NCI-H82 treated with DMSO at 0.1 percent for 48 hours (cell line): Measurements from ENCODE around the gene KIAA1191.
"Not testable (repeated sequence)": the region's sequence is repeated elsewhere in the genome, so short reads cannot be mapped to it uniquely, and the experiment has no call there.

Source experiments
- DNase-seq: peaks from one replicate; lab custom pipeline; 2025; ENCODE audit not compliant: unreplicated experiment; lab: John Stamatoyannopoulos, UW

Gene KIAA1191, protein sequence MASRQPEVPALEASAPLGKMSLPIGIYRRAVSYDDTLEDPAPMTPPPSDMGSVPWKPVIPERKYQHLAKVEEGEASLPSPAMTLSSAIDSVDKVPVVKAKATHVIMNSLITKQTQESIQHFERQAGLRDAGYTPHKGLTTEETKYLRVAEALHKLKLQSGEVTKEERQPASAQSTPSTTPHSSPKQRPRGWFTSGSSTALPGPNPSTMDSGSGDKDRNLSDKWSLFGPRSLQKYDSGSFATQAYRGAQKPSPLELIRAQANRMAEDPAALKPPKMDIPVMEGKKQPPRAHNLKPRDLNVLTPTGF

DNA sequence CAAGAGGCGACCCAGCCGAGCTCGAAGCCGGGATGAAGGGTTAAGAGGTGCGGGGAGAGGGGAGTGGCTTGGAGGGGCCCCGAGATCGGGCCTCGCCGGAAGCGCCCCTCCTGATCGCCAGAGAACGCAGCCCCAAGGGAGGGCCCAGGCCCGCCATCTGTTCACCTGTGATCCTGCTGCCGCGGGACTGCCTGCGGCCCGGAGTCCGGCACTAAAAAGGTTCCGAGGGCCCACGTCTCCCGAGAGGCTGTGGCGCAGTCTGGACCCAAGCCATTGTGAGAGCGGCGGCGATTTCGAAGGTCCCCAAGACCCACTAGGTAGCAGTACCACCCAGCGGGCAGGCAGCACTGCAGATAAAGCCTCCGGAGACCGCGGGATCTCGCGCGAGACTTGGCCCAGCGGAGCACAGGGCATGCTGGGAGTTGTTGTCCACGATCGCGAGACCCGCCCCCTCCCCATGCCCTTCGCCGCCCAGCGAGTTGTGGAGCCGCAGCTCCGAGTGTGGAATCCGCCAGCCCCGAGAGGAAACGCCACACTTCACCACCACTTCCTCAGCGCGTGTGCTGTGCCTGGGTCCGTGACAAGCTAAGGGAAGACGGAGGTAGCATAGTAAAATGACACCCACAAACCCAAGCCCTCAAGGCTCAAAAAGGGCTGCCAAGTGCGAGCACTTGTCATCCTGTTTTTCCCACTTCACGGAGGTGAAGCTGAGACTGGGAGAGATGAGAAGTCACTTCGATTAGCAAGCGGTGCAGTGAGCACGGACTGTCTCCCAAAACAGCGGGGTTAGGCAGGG lies at the start of gene KIAA1191:
Gene KIAA1191 (minus strand): TSS at position 328 of the 796 bp plus-strand sequence. CDS start 2,256 bp downstream, outside the sequence.
- DNase-seq: peak; percentile 68

DNA sequence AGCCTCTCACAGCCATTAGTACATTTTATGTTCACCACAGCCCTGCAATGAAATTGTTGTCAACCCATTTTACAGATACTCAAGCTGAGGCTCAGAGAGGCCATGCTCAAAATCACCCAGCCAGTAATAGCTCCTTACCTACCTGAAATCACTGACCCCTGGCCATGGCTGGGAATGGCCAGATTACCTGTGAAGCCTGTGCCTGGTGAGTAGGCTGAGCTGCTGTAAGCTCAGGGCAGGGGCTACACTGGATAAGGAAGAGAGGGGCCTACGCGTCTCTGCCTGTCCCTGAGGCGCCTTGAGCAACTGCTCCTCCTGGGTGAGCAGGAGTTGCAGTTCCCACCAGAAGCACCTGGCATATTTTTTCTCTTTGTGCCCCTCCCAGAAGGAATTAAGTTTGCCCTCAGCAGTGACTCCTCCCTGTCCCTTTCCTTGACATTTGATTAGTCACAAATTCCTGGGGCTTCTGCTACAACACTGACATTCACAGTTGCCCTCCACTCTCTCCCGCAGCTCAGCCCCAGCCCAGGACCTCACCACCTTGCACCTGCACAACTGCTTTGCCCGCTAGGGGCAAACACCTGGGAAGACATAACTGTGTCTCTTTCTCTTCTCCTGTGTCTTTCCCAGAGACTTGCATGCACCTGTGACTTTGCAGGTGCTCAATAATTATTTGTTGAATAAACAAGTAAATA lies 49.1 kb upstream of the KIAA1191 start:
- DNase-seq: no peak

DNA sequence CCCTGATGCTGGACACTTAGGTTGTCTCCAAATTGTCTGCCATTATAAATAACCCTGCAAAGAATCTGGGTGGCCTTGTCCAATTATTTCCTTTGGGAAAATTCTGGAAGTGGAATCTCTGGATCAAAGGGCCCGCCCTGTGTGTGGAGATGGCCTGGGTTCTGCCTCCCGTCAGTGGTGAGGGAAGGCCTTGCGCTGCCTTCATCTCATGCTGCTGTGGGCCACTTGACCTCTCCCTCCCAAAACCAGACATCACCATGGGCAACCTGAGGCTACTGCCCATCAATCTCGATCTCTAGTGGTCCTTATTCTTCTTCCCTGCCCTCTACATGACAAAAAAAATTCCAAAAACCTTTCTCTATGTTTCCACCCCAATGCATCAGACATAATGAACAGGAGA lies 48.2 kb upstream of the KIAA1191 start:
- no peak for DNase-seq

DNA sequence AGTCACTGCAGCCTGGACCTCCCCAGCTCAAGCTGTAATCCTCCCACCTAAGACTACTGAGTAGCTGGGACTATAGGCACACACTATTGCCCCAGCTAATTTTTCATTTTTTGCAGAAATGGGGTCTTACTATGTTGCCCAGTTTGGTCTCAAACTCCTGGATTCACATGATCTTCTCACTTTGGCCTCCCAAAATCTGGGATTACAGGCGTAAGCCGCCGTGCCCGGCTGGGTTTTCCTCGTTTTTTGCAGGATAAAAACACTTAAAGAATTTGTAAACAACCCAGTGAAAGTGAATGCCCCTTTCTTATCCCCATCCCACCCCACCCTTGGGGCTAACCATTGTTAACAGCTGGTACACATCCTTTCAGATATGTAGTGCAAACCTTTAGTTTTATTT lies 47.0 kb upstream of the KIAA1191 start:
- DNase-seq: no peak

DNA sequence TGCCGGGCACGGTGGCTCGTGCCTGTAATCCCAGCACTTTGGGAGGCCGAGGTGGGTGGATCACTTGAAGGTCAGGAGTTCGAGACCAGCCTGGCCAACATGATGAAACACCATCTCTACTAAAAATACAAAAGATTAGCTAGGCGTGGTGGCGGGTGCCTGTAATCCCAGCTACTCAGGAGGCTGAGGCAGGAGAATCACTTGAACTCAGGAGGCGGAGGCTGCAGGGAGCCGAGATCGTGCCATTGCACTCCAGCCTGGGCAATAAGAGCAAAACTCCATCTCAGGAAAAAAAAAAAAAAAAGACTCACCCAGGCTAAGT lies 46.6 kb upstream of the KIAA1191 start:
- DNase-seq: not testable (repeated sequence)

DNA sequence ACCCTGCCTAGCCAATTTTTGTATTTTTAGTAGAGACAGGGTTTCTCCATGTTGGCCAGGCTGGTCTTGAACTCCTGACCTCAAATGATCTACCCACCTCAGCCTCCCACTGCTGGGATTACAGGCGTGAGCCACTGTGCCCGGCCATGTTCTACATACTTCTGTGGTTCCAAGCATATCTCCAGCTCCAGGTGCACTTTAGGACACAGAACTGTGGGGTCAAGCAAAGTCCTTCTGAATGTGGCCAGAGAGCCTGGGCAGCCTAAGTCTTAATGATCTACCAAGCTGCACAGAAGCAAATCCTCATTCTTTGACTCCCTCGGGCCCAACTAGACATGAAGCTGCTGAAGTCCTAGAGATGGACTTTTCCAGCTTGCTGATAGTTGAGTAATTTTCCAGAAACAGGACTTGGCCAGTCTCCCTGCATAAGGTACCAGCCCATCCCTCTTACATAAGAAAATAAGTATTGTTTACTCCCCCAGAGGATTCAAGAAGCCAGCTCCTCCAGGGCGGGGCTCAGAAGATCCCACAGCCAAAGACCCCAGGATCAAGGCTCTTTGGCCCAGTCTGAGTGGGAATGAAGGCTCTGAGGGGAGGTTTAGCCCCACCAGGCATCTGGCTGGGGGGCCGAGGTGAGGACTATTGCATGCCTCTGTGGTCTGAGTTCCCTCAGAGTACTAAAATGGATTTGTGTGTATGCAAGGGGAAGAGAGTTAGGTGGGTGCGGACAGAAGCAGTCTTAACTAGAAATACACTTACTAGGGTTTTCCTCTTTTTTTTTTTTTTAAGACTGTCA lies 46.1 kb upstream of the KIAA1191 start:
- DNase-seq: no peak

DNA sequence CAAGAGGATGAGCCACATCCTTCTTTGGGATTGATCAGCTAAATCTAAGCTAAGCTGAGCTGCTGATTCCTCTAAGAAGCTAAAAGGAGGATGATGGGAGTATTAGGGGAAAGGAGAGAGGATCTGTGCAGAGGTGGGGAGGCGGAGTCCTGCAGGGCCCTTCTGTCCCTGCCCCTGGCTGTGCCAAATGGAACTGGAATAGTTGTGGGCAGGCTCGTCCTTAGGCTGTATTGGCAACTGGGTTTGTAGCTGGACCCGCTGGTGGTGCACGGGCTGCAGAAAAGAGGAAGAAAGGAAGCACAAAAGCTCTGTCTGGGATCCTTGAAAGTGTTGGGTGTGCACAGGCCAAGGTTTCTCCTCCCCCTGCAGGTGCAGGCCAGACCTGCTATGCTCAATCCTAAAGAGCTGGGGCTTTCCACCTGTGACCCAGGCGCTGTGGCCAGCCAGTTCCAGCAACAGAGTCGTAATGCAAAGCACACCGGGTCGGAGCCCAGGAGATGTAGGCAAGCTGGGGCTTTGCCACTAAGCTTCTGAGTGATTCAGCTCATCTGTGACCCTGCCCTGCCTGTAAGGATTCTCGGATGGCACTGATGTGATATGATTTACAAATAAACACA lies 45.0 kb upstream of the KIAA1191 start:
- DNase-seq: peak; percentile 25

DNA sequence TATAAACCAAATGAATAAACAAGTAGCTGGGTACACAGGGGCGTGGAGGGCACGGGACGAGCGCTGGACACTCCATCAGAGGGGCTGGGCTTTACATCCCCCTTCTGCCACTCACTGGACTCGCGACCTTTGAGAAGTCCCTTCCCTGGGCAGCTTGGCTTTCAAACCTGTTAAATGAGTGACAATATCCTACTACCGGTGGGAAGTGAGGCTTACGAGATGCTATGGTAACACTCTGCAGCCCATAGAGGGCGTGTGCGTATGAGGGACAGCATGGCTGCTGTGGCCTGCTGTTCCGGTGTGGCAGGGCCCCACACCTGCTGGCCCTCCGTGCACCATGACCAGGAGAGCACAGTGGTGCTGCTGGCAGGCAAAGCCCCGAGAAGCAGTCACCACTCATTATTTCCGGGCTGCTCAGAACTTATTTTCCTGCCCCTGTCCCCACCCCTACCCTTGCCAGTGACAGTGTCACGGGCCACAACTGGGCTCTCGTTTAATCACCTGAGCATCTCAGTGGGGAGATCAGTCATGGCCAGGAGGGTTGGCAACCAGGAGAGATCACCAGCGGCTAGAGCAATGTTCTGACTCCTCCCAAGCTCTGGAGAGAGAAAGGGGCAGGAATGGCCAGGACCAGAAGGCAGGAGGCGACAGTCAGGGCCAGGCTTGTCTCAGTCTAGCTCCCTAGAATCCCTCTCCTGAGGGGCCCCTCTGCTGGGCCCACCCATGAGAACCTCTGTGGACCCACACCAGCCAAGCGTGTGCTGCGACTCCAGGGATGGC lies 44.3 kb upstream of the KIAA1191 start:
- no peak for DNase-seq

DNA sequence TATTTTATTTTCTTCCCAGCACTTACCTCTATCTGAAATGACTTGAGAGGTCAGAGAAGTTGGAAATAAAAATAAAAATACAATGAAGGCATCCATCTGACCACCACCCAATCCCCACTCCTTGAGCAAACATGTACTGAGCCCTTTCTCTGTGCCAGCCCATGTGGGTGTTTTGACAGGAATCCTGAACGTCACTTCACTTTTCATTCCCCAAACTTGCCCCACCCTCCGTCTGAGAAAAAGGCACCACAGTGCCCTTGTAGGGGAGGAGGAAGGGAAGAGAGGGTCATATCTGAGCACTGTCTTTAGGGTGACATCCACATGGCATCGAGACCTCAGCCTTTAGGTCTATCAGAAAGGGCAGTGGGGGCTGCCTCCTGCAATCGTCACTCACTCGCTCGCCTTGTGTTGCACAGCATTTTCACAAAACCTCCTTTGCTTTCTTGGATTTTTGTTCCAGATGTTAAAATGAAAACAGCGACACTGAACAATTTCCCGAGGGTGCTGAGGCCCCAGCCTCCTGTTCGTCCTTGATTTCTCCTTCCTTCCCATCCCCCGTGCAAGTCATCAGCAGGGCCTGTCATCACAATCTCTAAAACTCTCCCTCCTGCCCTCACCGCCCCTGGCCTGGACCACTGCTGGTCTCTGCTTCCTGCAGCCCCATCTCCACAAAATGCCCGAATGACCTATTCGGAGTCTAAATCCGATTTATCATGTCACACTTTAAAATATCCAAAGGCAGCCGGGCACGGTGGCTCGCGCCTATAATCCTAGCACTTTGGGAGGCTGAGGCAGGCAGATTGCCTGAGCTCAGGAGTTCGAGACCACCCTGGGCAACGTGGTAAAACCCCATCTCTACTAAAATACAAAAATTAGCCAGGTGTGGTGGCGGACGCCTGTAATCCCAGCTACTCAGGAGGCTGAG lies 40.0 kb upstream of the KIAA1191 start:
- no peak for DNase-seq

DNA sequence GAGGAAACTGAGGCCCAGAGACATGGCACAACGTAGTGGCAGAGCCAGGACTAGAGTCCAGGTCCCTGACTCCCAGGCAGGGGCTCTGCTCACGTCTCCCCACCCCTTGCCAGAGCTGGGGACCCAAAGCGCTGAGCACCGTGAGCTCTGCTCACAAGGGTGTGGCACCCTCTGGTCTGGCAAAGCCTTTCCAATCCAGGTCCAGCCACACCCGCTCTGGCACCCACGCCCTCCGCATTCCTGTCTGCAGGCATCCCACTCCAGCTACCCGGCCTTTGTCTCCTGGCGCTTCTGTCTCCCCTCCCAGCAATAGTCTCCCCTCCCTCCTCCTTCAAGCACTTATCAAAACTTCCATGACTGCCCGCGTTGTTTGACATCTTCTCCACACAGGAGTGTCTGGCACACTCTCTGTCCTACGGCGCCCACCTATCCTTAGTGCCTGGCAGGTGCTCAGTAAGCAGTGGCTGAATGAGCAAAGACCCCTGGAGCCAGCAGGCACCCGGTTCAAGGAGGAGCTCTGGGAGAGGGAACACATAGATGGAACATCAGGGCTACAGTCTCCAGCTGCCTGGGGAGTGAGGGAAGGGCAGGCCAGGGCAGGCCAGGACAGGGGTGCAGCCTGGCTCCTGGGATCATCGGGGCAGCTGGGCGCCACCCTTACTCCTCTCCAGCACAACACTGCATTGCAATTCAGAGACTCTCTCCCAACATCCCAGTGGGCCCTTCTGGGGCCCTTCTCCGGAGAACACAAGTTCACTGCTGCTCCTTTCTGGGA lies 39.0 kb upstream of the KIAA1191 start:
- DNase-seq: no peak

DNA sequence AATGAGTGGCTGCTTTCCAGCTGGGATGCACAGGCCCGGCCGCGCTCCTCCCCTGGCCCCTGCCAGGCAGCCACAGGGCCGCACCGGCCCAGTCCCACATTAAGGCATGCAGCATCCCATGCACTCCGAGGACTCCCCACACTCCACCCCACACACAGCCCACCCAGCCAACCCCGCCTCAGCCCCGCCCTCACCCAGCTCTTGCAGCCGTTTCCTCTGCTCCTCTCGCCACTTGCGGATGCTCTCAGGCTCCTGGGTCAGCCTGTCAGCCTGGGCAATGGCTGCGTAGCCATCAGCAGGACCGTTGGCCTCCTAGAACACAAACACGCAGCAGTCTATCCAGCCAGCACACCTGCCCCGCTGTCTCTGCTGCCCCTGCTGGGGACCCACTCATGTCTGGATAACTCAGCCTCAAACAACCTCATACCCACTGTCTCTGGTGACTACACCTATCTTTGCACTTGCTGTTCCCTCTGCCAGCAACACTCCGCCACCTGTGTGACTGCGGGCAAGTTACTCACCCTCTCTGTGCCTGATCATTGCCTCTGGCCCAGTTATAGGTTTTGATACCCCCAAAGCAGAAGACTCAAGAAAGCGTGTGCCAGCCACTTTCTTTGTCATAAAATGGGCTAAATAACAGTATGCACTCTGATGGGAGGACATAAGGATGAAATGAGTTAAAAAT lies 36.3 kb upstream of the KIAA1191 start:
- no peak for DNase-seq

DNA sequence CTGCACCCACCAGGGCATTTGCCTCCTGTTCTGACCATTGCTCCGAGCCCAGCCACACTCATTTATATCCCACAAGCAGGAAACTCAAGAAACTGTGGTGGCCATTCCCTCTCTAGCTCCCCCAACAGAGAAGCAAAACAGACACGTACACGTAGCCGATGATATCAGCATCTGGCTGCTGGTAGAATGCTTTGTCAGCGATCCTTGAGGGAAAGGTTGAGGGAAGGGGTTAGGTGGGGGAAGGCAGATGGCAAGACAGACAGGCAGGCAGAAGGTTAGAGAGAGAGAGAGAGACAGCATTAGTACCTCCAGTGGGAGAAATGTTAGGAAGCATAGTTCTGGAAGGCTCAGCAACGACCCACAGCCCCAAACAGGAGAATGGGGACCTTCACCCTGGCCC lies 34.8 kb upstream of the KIAA1191 start:
- DNase-seq: peak; percentile 22

DNA sequence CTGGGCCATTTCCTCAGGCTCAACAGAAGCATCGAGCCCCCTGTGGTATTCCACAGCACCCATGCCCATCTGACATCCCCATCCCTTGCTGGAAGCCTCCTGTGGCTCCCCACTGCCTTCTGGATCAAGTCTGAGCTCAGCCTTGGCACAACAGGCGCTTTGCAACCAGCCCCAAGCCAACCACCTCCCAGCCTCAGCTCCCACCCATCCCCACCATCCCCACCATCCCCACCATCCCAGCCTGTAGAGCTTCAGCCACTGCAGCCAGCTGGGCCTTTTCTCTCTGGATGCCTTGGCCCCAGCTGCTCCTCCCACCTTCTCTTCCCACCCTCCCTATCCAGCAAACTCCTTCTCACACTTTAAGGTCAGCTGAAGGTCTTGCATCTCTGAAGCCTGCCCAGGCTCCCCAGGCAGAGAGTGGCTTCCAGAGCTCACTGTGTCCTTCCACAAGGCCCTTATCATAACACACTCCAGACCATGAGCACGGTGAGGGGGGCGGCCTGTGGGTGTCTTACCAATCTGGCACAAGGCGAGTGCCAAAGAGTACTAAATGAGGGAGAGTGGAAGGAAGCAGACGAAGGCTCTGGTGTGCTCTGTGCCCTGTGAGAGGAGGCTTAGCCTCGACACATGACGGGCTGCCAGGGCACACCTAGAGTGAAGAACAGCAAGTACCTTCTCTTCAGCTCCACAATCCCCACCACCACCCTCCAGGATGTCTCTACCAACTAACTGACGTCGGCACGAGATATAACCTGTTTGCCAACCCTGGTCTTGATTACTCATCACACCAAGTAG lies 33.5 kb upstream of the KIAA1191 start:
- no peak for DNase-seq

DNA sequence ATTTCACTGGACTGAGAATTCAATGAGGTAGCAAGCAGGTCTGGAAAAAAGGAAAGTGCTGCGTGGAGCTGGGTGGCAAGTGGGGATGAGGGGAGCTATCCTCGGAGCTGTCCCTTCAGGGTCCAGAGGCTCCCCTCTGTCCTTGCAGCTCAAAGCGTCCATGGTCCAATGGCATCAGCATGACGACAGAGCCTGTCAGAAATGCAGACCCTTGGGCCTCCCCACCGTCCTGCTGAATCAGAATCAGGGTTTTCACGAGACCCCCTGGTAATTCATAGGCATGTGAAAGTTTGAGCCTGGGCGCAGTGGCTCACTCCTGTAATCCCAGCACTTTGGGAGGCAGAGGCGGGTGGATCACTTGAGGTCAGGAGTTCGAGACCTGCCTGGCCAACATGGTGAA lies 32.5 kb upstream of the KIAA1191 start:
- no peak for DNase-seq

DNA sequence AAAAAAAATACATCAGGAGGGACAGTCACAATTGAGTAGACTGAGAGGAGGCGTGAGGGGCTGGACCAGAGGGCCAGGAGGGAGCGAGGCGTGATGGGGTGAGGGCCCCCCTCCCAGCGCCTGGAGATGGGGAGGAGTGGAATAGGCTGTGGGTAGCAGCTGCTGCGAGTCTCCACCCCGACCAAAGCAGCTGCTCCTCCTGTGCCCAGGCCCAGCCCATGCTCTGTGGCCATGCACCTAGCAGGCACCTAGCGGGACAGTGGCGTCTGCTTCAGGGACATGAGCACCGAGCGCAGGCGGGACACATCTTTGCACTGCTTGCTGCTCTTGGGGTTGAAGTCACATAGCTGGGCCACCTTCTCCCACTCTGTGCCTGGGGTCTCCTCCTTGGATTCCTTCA lies 31.0 kb upstream of the KIAA1191 start:
- no peak for DNase-seq

DNA sequence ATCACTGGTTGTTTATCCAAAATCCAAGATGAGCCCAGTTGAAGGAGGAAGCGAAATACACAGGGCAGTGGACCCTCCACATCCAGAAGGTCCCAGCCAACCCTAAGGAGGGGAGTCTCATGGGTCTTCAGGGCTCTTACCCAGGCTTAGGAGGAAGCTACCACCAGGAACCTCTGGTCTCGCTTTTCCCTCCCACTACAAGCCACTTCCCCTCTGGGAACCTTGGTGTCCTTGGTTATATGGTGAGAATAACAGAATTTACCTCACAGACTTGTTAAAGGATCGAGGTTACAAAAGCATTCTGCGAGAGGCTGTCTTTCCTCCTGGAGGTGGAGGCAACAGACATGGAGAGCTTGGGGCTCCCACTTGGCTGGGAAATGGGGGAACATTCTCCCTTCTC lies 30.4 kb upstream of the KIAA1191 start:
- no peak for DNase-seq

DNA sequence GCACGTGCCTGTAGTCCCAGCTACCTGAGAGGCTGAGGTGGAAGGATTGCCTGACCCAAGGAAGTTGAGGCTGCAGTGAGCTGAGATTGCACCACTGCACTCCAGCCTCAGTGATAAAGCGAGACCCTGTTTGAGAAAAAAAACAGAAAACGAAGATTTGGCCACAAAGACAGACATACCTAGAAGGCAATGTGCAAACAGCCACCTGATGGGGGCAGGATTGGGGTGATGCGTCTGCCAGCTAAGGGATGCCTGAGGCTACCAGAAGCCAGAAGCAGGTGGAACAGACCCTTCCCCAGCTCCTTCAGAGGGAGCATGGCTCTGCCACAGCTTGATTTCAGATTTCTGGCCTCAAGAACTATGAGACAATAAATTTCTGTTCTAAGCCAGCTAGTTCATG lies 29.9 kb upstream of the KIAA1191 start:
- DNase-seq: no peak
